Measurements from ENCODE around the gene SEPHS1.
A peak's percentile ranks its signal among the peaks of the same experiment; 100 is the strongest.
"Not testable (repeated sequence)": the region's sequence is repeated elsewhere in the genome, so short reads cannot be mapped to it uniquely, and the experiment has no call there.

The SEPHS1 gene

GRCh38 chr10:13322615-13323148, 25.4 kb downstream of the SEPHS1 start:
- no peak for DNase-seq

GRCh38 chr10:13321576-13321975, 26.5 kb downstream of the SEPHS1 start:
- no peak for DNase-seq

GRCh38 chr10:13319166-13319565, 28.9 kb downstream of the SEPHS1 start:
- DNase-seq, result no peak

GRCh38 chr10:13317474-13317873, 30.6 kb downstream of the SEPHS1 start:
- no peak for DNase-seq

- DNase-seq, result no peak
Measured at GRCh38 chr10:13316635-13317311, 31.3 kb downstream of the SEPHS1 start.

- DNase-seq, result no peak
Measured at GRCh38 chr10:13315361-13315760, 32.7 kb downstream of the SEPHS1 start.

- DNase-seq, result no peak
Measured at GRCh38 chr10:13311177-13311575, 36.9 kb downstream of the SEPHS1 start.

- DNase-seq, result no peak
Measured at GRCh38 chr10:13310518-13311176, 37.4 kb downstream of the SEPHS1 start.

- no peak for DNase-seq
Measured at GRCh38 chr10:13309792-13310191, 38.3 kb downstream of the SEPHS1 start.

- DNase-seq, result no peak
Measured at GRCh38 chr10:13308096-13308495, 40.0 kb downstream of the SEPHS1 start.

GRCh38 chr10:13306103-13306502, 42.0 kb downstream of the SEPHS1 start:
- DNase-seq, result no peak

- DNase-seq, result no peak
Measured at GRCh38 chr10:13302821-13303555, 45.1 kb downstream of the SEPHS1 start.

GRCh38 chr10:13299437-13300287, 48.4 kb downstream of the SEPHS1 start, which contains the start of gene PHYH:
PHYH (minus strand) TSS chr10:13300064; CDS start chr10:13300042, 22 bp downstream.
- DNase-seq, result peak; percentile 85

- DNase-seq, result no peak
Measured at GRCh38 chr10:13298748-13299436, 49.2 kb downstream of the SEPHS1 start.

- no peak for DNase-seq
Measured at GRCh38 chr10:13296476-13296875, 51.6 kb downstream of the SEPHS1 start.

- no peak for DNase-seq
Measured at GRCh38 chr10:13294784-13295183, 53.3 kb downstream of the SEPHS1 start.

- no peak for DNase-seq
Measured at GRCh38 chr10:13291821-13292773, 56.0 kb downstream of the SEPHS1 start.

GRCh38 chr10:13291061-13291460, 57.0 kb downstream of the SEPHS1 start:
- no peak for DNase-seq

- no peak for DNase-seq
Measured at GRCh38 chr10:13284050-13284449, 64.0 kb downstream of the SEPHS1 start.

- DNase-seq, result not testable (repeated sequence)
Measured at GRCh38 chr10:13282348-13282747, 65.7 kb downstream of the SEPHS1 start.

Measured in CD4-positive, alpha-beta T cell treated with Interferon gamma for 1 hour (primary cell).